Measurements from ENCODE around the gene FBXL4.
"Not testable (repeated sequence)": the region's sequence is repeated elsewhere in the genome, so short reads cannot be mapped to it uniquely, and the experiment has no call there.

FBXL4 gene

GRCh38 chr6:98925831-98926230 is 21.9 kb downstream of the FBXL4 start:
- no peaks in the 10 kb centered on the region for H3K27me3 ChIP-seq (ENCODE audit: control insufficient read depth, insufficient read depth, low read length)
- no peak overlapping the region for H3K4me3 ChIP-seq (ENCODE audit: low read length)
- H3K36me3 ChIP-seq (ENCODE audit: insufficient read depth, low read length) = peaks cover 12% of the 10 kb centered on the region
- H3K9me3 ChIP-seq (replicated peaks; ENCODE audit: low read length) = no peaks in the 10 kb centered on the region
- peaks cover 10% of the 10 kb centered on the region for H3K4me1 ChIP-seq (ENCODE audit: control insufficient read depth, insufficient read depth, low read length)
- H3K9ac ChIP-seq (ENCODE audit: low read depth, low read length) = no peak overlapping the region
- no peak overlapping the region for H3K4me2 ChIP-seq (ENCODE audit: low read length)

DNA sequence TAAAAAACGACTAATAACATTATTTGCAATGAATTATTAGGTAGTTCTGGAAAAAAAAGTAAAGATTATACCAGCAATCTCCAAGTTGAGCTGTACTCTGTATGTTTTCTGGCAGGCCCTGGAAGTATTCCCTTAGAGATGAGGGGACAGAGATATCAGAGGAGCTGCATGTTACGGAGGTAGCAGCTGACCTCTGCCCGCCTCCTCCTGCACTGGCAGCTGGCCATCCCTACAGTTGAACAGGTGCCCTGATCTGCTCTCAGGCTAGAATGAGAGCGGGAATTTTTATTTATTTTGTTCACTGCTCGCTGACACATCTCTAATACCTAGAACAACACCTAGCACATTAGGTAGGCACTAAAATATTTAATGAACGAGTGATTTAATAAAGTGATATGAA is 23.1 kb downstream of the FBXL4 start:
- Histone ChIP-seq H3K4me3 (ENCODE audit: low read length) (no peak overlapping the region), H3K27me3 (ENCODE audit: control insufficient read depth, insufficient read depth, low read length) (no peaks in the 10 kb centered on the region), H3K9ac (ENCODE audit: low read depth, low read length) (no peak overlapping the region), H3K4me2 (ENCODE audit: low read length) (no peak overlapping the region), H3K36me3 (ENCODE audit: insufficient read depth, low read length) (peaks cover 12% of the 10 kb centered on the region), H3K4me1 (ENCODE audit: control insufficient read depth, insufficient read depth, low read length) (peaks cover 3% of the 10 kb centered on the region), H3K9me3 (replicated peaks; ENCODE audit: low read length) (no peaks in the 10 kb centered on the region)

DNA sequence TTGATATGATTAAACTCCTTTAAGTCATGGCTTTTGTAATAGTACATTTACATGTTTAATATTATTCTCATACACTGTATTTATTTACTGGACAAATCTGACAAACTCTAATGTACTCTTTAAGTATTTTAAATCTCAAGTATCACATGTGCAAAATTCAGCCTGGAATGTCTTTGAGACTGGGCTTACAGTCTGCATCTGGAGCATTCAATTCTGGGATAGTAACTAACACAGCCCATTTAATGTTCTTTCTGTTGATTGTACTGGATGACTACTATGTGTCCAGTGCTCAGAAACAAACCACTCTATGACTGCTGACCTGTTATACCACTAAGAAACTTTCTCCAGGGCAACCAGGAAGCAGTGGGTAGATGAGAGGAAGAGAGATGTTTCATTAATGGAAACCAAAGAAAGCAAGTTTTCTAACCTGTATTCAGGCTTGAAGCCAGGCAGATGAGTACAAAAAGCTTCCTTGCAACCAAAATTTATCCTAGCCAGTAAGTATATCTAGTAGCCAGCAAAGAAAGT is 26.8 kb downstream of the FBXL4 start:
- Histone ChIP-seq H3K27me3 (ENCODE audit: control insufficient read depth, insufficient read depth, low read length) (no peaks in the 10 kb centered on the region), H3K4me1 (ENCODE audit: control insufficient read depth, insufficient read depth, low read length) (no peaks in the 10 kb centered on the region), H3K36me3 (ENCODE audit: insufficient read depth, low read length) (peaks cover 3% of the 10 kb centered on the region), H3K9ac (ENCODE audit: low read depth, low read length) (no peak overlapping the region), H3K4me3 (ENCODE audit: low read length) (no peak overlapping the region), H3K9me3 (replicated peaks; ENCODE audit: low read length) (no peaks in the 10 kb centered on the region), H3K4me2 (ENCODE audit: low read length) (no peak overlapping the region)

GRCh38 chr6:98910946-98911345 is 36.8 kb downstream of the FBXL4 start:
- not testable (repeated sequence) for H3K4me3 ChIP-seq (ENCODE audit: low read length); H3K9ac ChIP-seq (ENCODE audit: low read depth, low read length); H3K4me2 ChIP-seq (ENCODE audit: low read length); H3K36me3 ChIP-seq (ENCODE audit: insufficient read depth, low read length); H3K9me3 ChIP-seq (replicated peaks; ENCODE audit: low read length); H3K27me3 ChIP-seq (ENCODE audit: control insufficient read depth, insufficient read depth, low read length); H3K4me1 ChIP-seq (ENCODE audit: control insufficient read depth, insufficient read depth, low read length)

- Histone ChIP-seq H3K4me2 (ENCODE audit: low read length) (no peak overlapping the region), H3K4me3 (ENCODE audit: low read length) (no peak overlapping the region), H3K9ac (ENCODE audit: low read depth, low read length) (no peak overlapping the region), H3K36me3 (ENCODE audit: insufficient read depth, low read length) (no peaks in the 10 kb centered on the region), H3K27me3 (ENCODE audit: control insufficient read depth, insufficient read depth, low read length) (no peaks in the 10 kb centered on the region), H3K9me3 (replicated peaks; ENCODE audit: low read length) (no peaks in the 10 kb centered on the region), H3K4me1 (ENCODE audit: control insufficient read depth, insufficient read depth, low read length) (no peaks in the 10 kb centered on the region)
Observed at GRCh38 chr6:98909236-98909635, 38.5 kb downstream of the FBXL4 start.

GRCh38 chr6:98906342-98906741 is 41.4 kb downstream of the FBXL4 start:
- not testable (repeated sequence) for H3K9me3 ChIP-seq (replicated peaks; ENCODE audit: low read length); H3K4me2 ChIP-seq (ENCODE audit: low read length); H3K36me3 ChIP-seq (ENCODE audit: insufficient read depth, low read length); H3K4me1 ChIP-seq (ENCODE audit: control insufficient read depth, insufficient read depth, low read length); H3K4me3 ChIP-seq (ENCODE audit: low read length); H3K27me3 ChIP-seq (ENCODE audit: control insufficient read depth, insufficient read depth, low read length); H3K9ac ChIP-seq (ENCODE audit: low read depth, low read length)

DNA sequence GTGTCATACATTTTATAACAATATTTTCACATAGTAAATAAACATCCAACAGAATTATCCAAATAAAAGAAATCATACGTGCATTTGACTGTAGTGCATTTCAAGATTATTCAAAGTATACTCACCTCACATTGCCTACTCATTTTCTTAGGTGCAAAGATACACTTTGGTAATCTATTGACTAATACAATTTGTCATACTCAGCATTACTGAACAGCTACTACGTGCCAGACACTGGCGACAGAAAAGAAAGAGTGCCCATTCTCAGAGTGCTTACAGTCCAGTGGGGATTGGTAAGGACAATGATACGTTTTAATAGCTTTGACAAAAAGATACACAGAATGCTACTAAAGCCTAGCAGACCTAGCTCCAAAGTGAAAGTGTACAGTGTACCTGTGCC is 42.0 kb downstream of the FBXL4 start:
- H3K4me1 ChIP-seq (ENCODE audit: control insufficient read depth, insufficient read depth, low read length) = no peaks in the 10 kb centered on the region
- H3K9me3 ChIP-seq (replicated peaks; ENCODE audit: low read length) = no peaks in the 10 kb centered on the region
- no peaks in the 10 kb centered on the region for H3K27me3 ChIP-seq (ENCODE audit: control insufficient read depth, insufficient read depth, low read length)
- H3K9ac ChIP-seq (ENCODE audit: low read depth, low read length) = no peak overlapping the region
- no peak overlapping the region for H3K4me2 ChIP-seq (ENCODE audit: low read length)
- no peak overlapping the region for H3K4me3 ChIP-seq (ENCODE audit: low read length)
- no peaks in the 10 kb centered on the region for H3K36me3 ChIP-seq (ENCODE audit: insufficient read depth, low read length)

GRCh38 chr6:98904096-98904495 is 43.6 kb downstream of the FBXL4 start:
- Histone ChIP-seq H3K9me3 (replicated peaks; ENCODE audit: low read length) (no peaks in the 10 kb centered on the region), H3K27me3 (ENCODE audit: control insufficient read depth, insufficient read depth, low read length) (no peaks in the 10 kb centered on the region), H3K9ac (ENCODE audit: low read depth, low read length) (no peak overlapping the region), H3K36me3 (ENCODE audit: insufficient read depth, low read length) (peaks cover 5% of the 10 kb centered on the region), H3K4me2 (ENCODE audit: low read length) (no peak overlapping the region), H3K4me3 (ENCODE audit: low read length) (no peak overlapping the region), H3K4me1 (ENCODE audit: control insufficient read depth, insufficient read depth, low read length) (no peaks in the 10 kb centered on the region)

DNA sequence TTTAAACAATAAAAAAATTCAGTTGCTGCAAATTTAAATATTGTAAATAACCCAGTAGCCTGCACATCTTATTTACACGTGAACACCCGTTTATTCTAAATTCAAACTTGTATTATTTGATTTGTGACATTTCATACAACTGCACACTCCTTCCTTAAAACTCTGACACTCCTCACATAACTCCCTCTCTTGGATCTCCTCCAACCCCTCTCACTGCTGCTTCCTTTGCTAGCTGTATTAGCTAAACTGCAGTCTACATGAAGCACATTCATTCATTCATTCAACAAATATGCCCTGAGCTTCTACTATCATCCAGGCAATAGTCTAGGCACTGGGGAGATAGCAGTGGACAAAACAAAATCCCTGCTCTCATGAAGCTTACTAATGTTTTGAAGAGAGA is 47.0 kb downstream of the FBXL4 start:
- H3K4me3 ChIP-seq (ENCODE audit: low read length) = no peak overlapping the region
- H3K9ac ChIP-seq (ENCODE audit: low read depth, low read length) = no peak overlapping the region
- no peaks in the 10 kb centered on the region for H3K4me1 ChIP-seq (ENCODE audit: control insufficient read depth, insufficient read depth, low read length)
- H3K4me2 ChIP-seq (ENCODE audit: low read length) = no peak overlapping the region
- H3K36me3 ChIP-seq (ENCODE audit: insufficient read depth, low read length) = peaks cover 15% of the 10 kb centered on the region
- H3K27me3 ChIP-seq (ENCODE audit: control insufficient read depth, insufficient read depth, low read length) = no peaks in the 10 kb centered on the region
- H3K9me3 ChIP-seq (replicated peaks; ENCODE audit: low read length) = no peaks in the 10 kb centered on the region

DNA sequence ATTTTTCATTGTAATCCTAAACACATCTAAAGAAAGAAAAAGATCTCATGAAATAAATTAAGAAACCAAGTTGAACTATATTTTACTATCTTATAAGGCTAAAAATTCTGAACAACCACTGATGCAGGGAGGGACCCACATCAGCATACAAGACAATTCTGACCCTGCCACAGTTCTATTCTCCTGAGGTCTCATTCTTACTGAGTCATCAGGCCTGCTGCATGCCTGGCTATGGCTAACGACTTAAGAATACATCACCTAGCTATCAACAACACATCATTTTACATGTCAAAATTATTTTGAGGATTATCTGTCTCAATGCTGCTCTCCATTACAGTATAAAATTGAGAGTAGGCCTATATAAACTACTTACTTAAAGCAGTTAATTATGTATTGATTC is 52.9 kb downstream of the FBXL4 start:
- H3K9me3 ChIP-seq (replicated peaks; ENCODE audit: low read length) = no peaks in the 10 kb centered on the region
- H3K9ac ChIP-seq (ENCODE audit: low read depth, low read length) = no peak overlapping the region
- H3K36me3 ChIP-seq (ENCODE audit: insufficient read depth, low read length) = peaks cover 15% of the 10 kb centered on the region
- H3K4me3 ChIP-seq (ENCODE audit: low read length) = no peak overlapping the region
- H3K4me2 ChIP-seq (ENCODE audit: low read length) = no peak overlapping the region
- H3K4me1 ChIP-seq (ENCODE audit: control insufficient read depth, insufficient read depth, low read length) = no peaks in the 10 kb centered on the region
- no peaks in the 10 kb centered on the region for H3K27me3 ChIP-seq (ENCODE audit: control insufficient read depth, insufficient read depth, low read length)

DNA sequence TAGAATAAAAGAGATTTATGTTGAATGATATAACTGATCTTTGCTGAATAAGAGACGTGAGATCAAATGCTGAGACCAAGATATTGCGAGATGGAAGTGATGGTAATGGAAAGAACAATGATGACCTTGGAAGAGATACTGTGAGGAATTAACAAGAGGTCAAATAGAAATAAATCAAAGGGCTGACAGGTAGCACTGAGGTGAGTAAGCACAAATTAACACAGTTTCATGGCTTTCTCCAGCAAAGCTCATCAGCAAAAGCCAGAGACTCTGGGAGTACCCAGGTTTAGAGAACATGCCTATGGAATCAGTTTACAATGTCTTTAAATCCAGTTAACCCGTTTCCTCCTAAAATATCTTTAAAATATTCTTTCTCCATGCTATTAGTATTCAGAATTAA is 60.1 kb downstream of the FBXL4 start:
- Histone ChIP-seq H3K4me1 (ENCODE audit: control insufficient read depth, insufficient read depth, low read length) (no peaks in the 10 kb centered on the region), H3K9ac (ENCODE audit: low read depth, low read length) (no peak overlapping the region), H3K9me3 (replicated peaks; ENCODE audit: low read length) (no peaks in the 10 kb centered on the region), H3K36me3 (ENCODE audit: insufficient read depth, low read length) (no peaks in the 10 kb centered on the region), H3K27me3 (ENCODE audit: control insufficient read depth, insufficient read depth, low read length) (no peaks in the 10 kb centered on the region), H3K4me2 (ENCODE audit: low read length) (no peak overlapping the region), H3K4me3 (ENCODE audit: low read length) (no peak overlapping the region)

DNA sequence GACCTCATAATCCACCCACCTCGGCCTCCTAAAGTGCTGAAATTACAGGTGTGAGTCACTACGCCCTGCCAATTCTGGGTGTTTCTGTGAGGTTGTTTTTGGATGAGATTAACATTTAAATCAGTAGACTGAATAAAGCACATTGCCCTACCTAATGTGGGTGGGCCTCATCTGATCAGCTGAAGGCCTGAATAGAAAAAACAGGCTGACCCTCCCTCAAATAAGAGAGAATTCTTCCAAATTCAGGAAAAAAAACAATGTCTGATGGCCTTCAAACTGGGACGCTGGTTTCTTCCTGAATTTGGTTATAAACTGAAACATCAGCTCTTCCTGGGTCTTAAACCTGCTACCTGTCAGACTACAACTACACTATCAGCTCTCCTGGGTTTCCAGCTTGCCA is 62.4 kb downstream of the FBXL4 start:
- no peaks in the 10 kb centered on the region for H3K9me3 ChIP-seq (replicated peaks; ENCODE audit: low read length)
- no peak overlapping the region for H3K9ac ChIP-seq (ENCODE audit: low read depth, low read length)
- no peaks in the 10 kb centered on the region for H3K27me3 ChIP-seq (ENCODE audit: control insufficient read depth, insufficient read depth, low read length)
- H3K36me3 ChIP-seq (ENCODE audit: insufficient read depth, low read length) = no peaks in the 10 kb centered on the region
- H3K4me2 ChIP-seq (ENCODE audit: low read length) = no peak overlapping the region
- H3K4me1 ChIP-seq (ENCODE audit: control insufficient read depth, insufficient read depth, low read length) = no peaks in the 10 kb centered on the region
- H3K4me3 ChIP-seq (ENCODE audit: low read length) = no peak overlapping the region

Measured in skeletal muscle satellite cell (primary cell).